GM12878 (cell line): ENCODE data around the gene HRC. TPM values are rescaled to one million over a fixed set of nuclear protein-coding genes. Genes with fewer than 3 reads are reported as not detected.

ENCODE experiments used
- ATAC-seq: fragments of 200-7000 bp; cut with Tn5 transposase; 3 replicates; pipeline ENCODE4 v1.9.1; 2020; ENCODE audit warnings: mild to moderate bottlenecking, moderate library complexity
- BruUV-seq: library from RNA; stranded (reverse); fragments of 400-500 nt; replicated peaks from 2 replicates; lab custom pipeline; 2021; lab: Mats Ljungman, UMichigan
- CTCF ChIA-PET: fragments of 300-600 bp; sonication (Branson Sonifier 250); formaldehyde crosslinking; extraction: SDS; loops from one replicate; lab custom pipeline; 2021; ENCODE audit warnings: inconsistent platforms; lab: Yijun Ruan, JAX
- POLR2A ChIA-PET: fragments of 350-600 bp; formaldehyde crosslinking; extraction: SDS; loops from one replicate; lab custom pipeline; 2021; ENCODE audit warnings: inconsistent platforms; lab: Charles Lee
- RAD21 ChIA-PET: fragments of 300-600 bp; sonication (Branson Sonifier 250); formaldehyde crosslinking; loops from one replicate; lab custom pipeline; 2023; ENCODE audit warnings: antibody characterized with exemption; ENCODE audit not compliant: unreplicated experiment; lab: Charles Lee
- SMC1A ChIA-PET: fragments of 300-600 bp; sonication (Branson Sonifier 250); formaldehyde crosslinking; loops from one replicate; lab custom pipeline; 2023; ENCODE audit not compliant: unreplicated experiment, uncharacterized antibody; lab: Charles Lee
- DNase-seq: peaks from one replicate; pipeline ENCODE4 v3.0.0-alpha.2; 2011; ENCODE audit warnings: low read depth, low spot score
- FAIRE-seq: peaks from 3 replicates; lab custom pipeline; 2011; peaks lifted over from hg19 to GRCh38; lab: Jason Lieb, UNC
- H2AFZ ChIP-seq: 2 replicates; pipeline ENCODE4 v1.6.0; 2011; ENCODE audit warnings: low read depth, low read length, control low read depth; ENCODE audit not compliant: control insufficient read depth
- H3K27ac ChIP-seq: 2 replicates; pipeline ENCODE4 v1.5.1; 2011; ENCODE audit warnings: control low read depth; ENCODE audit not compliant: control insufficient read depth, insufficient read depth
- H3K27me3 ChIP-seq, 2 experiments: replicated peaks in 1 of 2; 2 replicates each; pipeline versions ENCODE4 v1.6.0 to v1.6.1; 2011; ENCODE audit warnings: low read length in 1 of 2; ENCODE audit not compliant: control insufficient read depth in 2 of 2, insufficient read depth in 2 of 2
- H3K36me3 ChIP-seq, 2 experiments: 2 replicates each; pipeline ENCODE4 v1.5.1; 2011; ENCODE audit warnings: low read length in 1 of 2; ENCODE audit not compliant: control insufficient read depth in 2 of 2, insufficient read depth in 2 of 2
- H3K4me1 ChIP-seq: 2 replicates; pipeline ENCODE4 v1.6.1; 2011; ENCODE audit warnings: mild to moderate bottlenecking, low read length, moderate library complexity, mixed read lengths; ENCODE audit not compliant: control insufficient read depth, insufficient read depth
- H3K4me2 ChIP-seq: 2 replicates; pipeline ENCODE4 v1.6.0; 2011; ENCODE audit warnings: control low read depth; ENCODE audit not compliant: control insufficient read depth, insufficient read depth
- H3K4me3 ChIP-seq: fragments of 200-600 bp; sonication (generic); 2 replicates; pipeline ENCODE4 v1.5.1; 2016
- H3K79me2 ChIP-seq: 2 replicates; pipeline ENCODE4 v1.6.0; 2011; ENCODE audit warnings: low read length; ENCODE audit not compliant: control insufficient read depth, insufficient read depth
- H3K9ac ChIP-seq: 2 replicates; pipeline ENCODE4 v1.8.0; 2011; ENCODE audit warnings: low read length, control low read depth, mixed read lengths; ENCODE audit not compliant: control insufficient read depth, insufficient read depth
- H3K9me3 ChIP-seq: replicated peaks from 3 replicates; pipeline ENCODE4 v1.5.1; 2011; ENCODE audit warnings: mild to moderate bottlenecking, low read length; ENCODE audit not compliant: control insufficient read depth, insufficient read depth
- H4K20me1 ChIP-seq: 2 replicates; pipeline ENCODE4 v1.6.0; 2011; ENCODE audit not compliant: control insufficient read depth, insufficient read depth
- CEBPB ChIP-seq, 2 experiments: fragments of 150-350 bp in 1 of 2; IDR thresholded peaks; 2 replicates each; pipeline ENCODE4 v1.6.1; 2012 to 2014; ENCODE audit warnings: low read depth in 2 of 2, low read length in 2 of 2, borderline replicate concordance in 1 of 2, inconsistent platforms in 1 of 2
- CREM ChIP-seq: IDR thresholded peaks from 2 replicates; pipeline ENCODE4 v1.6.1; 2014; ENCODE audit warnings: antibody characterized with exemption, low read depth
- HCFC1 ChIP-seq: fragments of 150-350 bp; IDR thresholded peaks from 2 replicates; pipeline ENCODE4 v1.6.1; 2014; ENCODE audit warnings: low read length
- IRF4 ChIP-seq: IDR thresholded peaks from 2 replicates; pipeline ENCODE4 v1.6.1; 2011; ENCODE audit warnings: low read depth, low read length
- JUND ChIP-seq: IDR thresholded peaks from 2 replicates; pipeline ENCODE4 v1.6.1; 2012; ENCODE audit warnings: low read depth, mild to moderate bottlenecking, low read length, improper control_type of control experiment, moderate library complexity
- KDM1A ChIP-seq: fragments of 200-600 bp; sonication (generic); IDR thresholded peaks from 2 replicates; pipeline ENCODE4 v1.6.1; 2016; ENCODE audit warnings: borderline replicate concordance
- MTA2 ChIP-seq: fragments of 450-650 bp; IDR thresholded peaks from 2 replicates; pipeline ENCODE4 v1.6.1; 2016; ENCODE audit warnings: low read depth, mild to moderate bottlenecking, moderate library complexity
- POLR2AphosphoS2 ChIP-seq: IDR thresholded peaks from 2 replicates; pipeline ENCODE4 v1.6.1; 2011; ENCODE audit warnings: low read depth, mild to moderate bottlenecking, low read length, improper control_type of control experiment, moderate library complexity
- RUNX3 ChIP-seq: IDR thresholded peaks from 2 replicates; pipeline ENCODE4 v1.6.1; 2012; ENCODE audit warnings: low read length, inconsistent platforms
- SREBF2 ChIP-seq: IDR thresholded peaks from 2 replicates; pipeline ENCODE4 v1.6.1; 2012; ENCODE audit warnings: mild to moderate bottlenecking, low read length
- STAT3 ChIP-seq: IDR thresholded peaks from 2 replicates; pipeline ENCODE4 v1.6.1; 2011; ENCODE audit warnings: low read depth, low read length, improper control_type of control experiment
- WRNIP1 ChIP-seq: IDR thresholded peaks from 2 replicates; pipeline ENCODE4 v1.6.1; 2011; ENCODE audit warnings: low read depth, low read length, improper control_type of control experiment, borderline replicate concordance
- WGBS: methylation state at CpG from one replicate; pipeline ENCODE4 v1.1.6; 2016; ENCODE audit warnings: low lambda C conversion rate; ENCODE audit not compliant: insufficient replicate concordance, insufficient coverage; ENCODE audit errors: missing lambda C conversion rate; 5-methylcytosine and 5-hydroxymethylcytosine counted together
- in situ Hi-C: fragments of 300-500 bp; cut with MboI; formaldehyde crosslinking; loops from 9 replicates; pipeline ENCODE4 v1.14.3; 2018; ENCODE audit warnings: mixed read lengths
- intact Hi-C: fragments of 100-400 bp; cut with micrococcal nuclease; formaldehyde crosslinking; loops from one replicate; pipeline ENCODE4 v1.14.2; 2022; ENCODE audit not compliant: unreplicated experiment
- polyA plus RNA-seq, 11 experiments: library from polyadenylated mRNA; depleted of rRNA in 4 of 11; unstranded in 6 of 11; stranded (reverse) in 5 of 11; fragments of >200 nt; fragmentation: Nextera tagmentation in 4 of 11; fragmentation: Illumina TruSeq in 1 of 11; extraction: Ambion mirVana in 4 of 11; extraction: Trizol in 1 of 11; gene quantifications; 1 replicate in 1 of 11; 2 replicates in 10 of 11; pipeline versions ENCODE4 v1.2.1 to v1.2.3, GENCODE V29; 2011 to 2016; ENCODE audit warnings: inconsistent platforms in 2 of 11, missing spikeins in 2 of 11, low read depth in 1 of 11
- total RNA-seq, 4 experiments: library from RNA; depleted of rRNA in 3 of 4; stranded (reverse); fragments of >200 nt in 3 of 4; fragmentation: Illumina TruSeq in 1 of 4; extraction: Trizol in 1 of 4; gene quantifications; 2 replicates each; pipeline versions ENCODE4 v1.2.1 to v1.2.3, GENCODE V29; 2013 to 2021
- TF ChIP-seq, protein P1 (sequence below): IDR thresholded peaks from 2 replicates; pipeline ENCODE4 v1.6.1; 2011; ENCODE audit warnings: borderline replicate concordance, low read depth, mild to moderate bottlenecking, moderate library complexity, low read length; ENCODE audit not compliant: insufficient read depth, poor library complexity, severe bottlenecking
- TF ChIP-seq, protein P2 (sequence below): fragments of 150-350 bp; IDR thresholded peaks from 2 replicates; pipeline ENCODE4 v1.6.1; 2016; ENCODE audit warnings: low read depth, low read length
- TF ChIP-seq, protein P3 (sequence below): fragments of 450-650 bp; IDR thresholded peaks from 2 replicates; pipeline ENCODE4 v1.6.1; 2017; ENCODE audit warnings: borderline replicate concordance
- TF ChIP-seq, protein P4 (sequence below): fragments of 450-650 bp; IDR thresholded peaks from 2 replicates; pipeline ENCODE4 v1.6.1; 2016; ENCODE audit warnings: mild to moderate bottlenecking
- TF ChIP-seq, protein P5 (sequence below): IDR thresholded peaks from 2 replicates; pipeline ENCODE4 v1.6.1; 2011; ENCODE audit warnings: borderline replicate concordance, low read depth, mild to moderate bottlenecking, moderate library complexity, mixed read lengths, low read length; ENCODE audit not compliant: insufficient read depth; ENCODE audit errors: extremely low read length

The HRC gene
- total and polyA plus RNA-seq, 10 of the 15 experiments (the other 5 are each of a cell fraction or from before 2014, with no cell fraction given), result 0.10 TPM; not detected in 9

DNA sequence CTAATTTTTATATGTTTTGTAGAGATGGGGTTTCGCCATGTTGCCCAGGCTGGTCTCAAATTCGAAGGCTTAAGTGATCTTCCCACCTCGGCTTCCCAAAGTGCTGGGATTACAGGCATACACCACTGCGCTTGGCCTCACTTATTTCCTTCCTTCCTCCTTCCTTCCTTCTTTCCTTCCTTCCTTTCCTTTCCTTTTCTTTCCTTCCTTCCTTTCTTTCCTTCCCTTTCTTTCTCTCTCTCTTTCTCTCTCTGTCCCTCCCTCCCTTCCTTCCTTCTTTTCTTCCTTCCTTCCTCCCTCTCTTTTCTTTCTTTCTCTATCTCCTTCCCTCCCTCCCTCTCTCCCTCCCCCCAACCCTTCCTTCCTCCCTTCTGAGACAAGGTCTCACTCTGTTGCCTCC is 39.2 kb upstream of the HRC start:
- WGBS, result 49% methylated on average over 4 of the region's 4 CpGs
- DNase-seq (no peak), ATAC-seq (no peak), FAIRE-seq (no peak)
- no peaks in the 10 kb centered on the region for H4K20me1 ChIP-seq
- H3K79me2 ChIP-seq, result no peaks in the 10 kb centered on the region
- intact Hi-C loops (no loop called here), in situ Hi-C loops (no loop called here)
- no peak overlapping the region for H3K4me2 ChIP-seq
- H3K27ac ChIP-seq, result no peak overlapping the region
- no peaks in the 10 kb centered on the region for H3K9me3 ChIP-seq
- no TSS peak for BruUV-seq
- no peaks in the 10 kb centered on the region for H3K27me3 ChIP-seq
- no peak overlapping the region for H2AFZ ChIP-seq
- RAD21 ChIA-PET, result no interaction called here
- SMC1A ChIA-PET, result interaction anchor here (0.8 kb wide), 1 partner anchor 403 kb away, joined by 3 read pairs; no protein-coding TSS in a partner anchor
- H3K4me3 ChIP-seq, result no peak overlapping the region
- CTCF ChIA-PET, result interaction anchor here (0.6 to 1.1 kb wide), 6 partner anchors 24 to 138 kb away, joined by 3 to 4 read pairs (median 3); partner anchors contain the start of gene LIN7B
- no peaks in the 10 kb centered on the region for H3K36me3 ChIP-seq
- no peaks in the 10 kb centered on the region for H3K4me1 ChIP-seq
- H3K9ac ChIP-seq, result no peak overlapping the region
- POLR2A ChIA-PET, result no interaction called here
- TF ChIP-seq, protein P1, sequence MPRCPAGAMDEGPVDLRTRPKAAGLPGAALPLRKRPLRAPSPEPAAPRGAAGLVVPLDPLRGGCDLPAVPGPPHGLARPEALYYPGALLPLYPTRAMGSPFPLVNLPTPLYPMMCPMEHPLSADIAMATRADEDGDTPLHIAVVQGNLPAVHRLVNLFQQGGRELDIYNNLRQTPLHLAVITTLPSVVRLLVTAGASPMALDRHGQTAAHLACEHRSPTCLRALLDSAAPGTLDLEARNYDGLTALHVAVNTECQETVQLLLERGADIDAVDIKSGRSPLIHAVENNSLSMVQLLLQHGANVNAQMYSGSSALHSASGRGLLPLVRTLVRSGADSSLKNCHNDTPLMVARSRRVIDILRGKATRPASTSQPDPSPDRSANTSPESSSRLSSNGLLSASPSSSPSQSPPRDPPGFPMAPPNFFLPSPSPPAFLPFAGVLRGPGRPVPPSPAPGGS, result no peak
- TF ChIP-seq CEBPB (IDR thresholded peaks at IDR 0.05; ENCODE audit: borderline replicate concordance in 1 of 2, low read depth in 2 of 2, low read length in 2 of 2), result no peak
- no peak for TF ChIP-seq POLR2AphosphoS2
- TF ChIP-seq, protein P2, sequence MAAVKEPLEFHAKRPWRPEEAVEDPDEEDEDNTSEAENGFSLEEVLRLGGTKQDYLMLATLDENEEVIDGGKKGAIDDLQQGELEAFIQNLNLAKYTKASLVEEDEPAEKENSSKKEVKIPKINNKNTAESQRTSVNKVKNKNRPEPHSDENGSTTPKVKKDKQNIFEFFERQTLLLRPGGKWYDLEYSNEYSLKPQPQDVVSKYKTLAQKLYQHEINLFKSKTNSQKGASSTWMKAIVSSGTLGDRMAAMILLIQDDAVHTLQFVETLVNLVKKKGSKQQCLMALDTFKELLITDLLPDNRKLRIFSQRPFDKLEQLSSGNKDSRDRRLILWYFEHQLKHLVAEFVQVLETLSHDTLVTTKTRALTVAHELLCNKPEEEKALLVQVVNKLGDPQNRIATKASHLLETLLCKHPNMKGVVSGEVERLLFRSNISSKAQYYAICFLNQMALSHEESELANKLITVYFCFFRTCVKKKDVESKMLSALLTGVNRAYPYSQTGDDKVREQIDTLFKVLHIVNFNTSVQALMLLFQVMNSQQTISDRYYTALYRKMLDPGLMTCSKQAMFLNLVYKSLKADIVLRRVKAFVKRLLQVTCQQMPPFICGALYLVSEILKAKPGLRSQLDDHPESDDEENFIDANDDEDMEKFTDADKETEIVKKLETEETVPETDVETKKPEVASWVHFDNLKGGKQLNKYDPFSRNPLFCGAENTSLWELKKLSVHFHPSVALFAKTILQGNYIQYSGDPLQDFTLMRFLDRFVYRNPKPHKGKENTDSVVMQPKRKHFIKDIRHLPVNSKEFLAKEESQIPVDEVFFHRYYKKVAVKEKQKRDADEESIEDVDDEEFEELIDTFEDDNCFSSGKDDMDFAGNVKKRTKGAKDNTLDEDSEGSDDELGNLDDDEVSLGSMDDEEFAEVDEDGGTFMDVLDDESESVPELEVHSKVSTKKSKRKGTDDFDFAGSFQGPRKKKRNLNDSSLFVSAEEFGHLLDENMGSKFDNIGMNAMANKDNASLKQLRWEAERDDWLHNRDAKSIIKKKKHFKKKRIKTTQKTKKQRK, result no peak
- no peak for TF ChIP-seq STAT3
- TF ChIP-seq SREBF2, result no peak
- TF ChIP-seq, protein P3, sequence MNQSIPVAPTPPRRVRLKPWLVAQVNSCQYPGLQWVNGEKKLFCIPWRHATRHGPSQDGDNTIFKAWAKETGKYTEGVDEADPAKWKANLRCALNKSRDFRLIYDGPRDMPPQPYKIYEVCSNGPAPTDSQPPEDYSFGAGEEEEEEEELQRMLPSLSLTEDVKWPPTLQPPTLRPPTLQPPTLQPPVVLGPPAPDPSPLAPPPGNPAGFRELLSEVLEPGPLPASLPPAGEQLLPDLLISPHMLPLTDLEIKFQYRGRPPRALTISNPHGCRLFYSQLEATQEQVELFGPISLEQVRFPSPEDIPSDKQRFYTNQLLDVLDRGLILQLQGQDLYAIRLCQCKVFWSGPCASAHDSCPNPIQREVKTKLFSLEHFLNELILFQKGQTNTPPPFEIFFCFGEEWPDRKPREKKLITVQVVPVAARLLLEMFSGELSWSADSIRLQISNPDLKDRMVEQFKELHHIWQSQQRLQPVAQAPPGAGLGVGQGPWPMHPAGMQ, result no peak
- TF ChIP-seq JUND, result no peak
- TF ChIP-seq, protein P4, sequence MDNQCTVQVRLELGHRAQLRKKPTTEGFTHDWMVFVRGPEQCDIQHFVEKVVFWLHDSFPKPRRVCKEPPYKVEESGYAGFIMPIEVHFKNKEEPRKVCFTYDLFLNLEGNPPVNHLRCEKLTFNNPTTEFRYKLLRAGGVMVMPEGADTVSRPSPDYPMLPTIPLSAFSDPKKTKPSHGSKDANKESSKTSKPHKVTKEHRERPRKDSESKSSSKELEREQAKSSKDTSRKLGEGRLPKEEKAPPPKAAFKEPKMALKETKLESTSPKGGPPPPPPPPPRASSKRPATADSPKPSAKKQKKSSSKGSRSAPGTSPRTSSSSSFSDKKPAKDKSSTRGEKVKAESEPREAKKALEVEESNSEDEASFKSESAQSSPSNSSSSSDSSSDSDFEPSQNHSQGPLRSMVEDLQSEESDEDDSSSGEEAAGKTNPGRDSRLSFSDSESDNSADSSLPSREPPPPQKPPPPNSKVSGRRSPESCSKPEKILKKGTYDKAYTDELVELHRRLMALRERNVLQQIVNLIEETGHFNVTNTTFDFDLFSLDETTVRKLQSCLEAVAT, result no peak
- no peak for TF ChIP-seq CREM
- no peak for TF ChIP-seq HCFC1
- TF ChIP-seq, protein P5, sequence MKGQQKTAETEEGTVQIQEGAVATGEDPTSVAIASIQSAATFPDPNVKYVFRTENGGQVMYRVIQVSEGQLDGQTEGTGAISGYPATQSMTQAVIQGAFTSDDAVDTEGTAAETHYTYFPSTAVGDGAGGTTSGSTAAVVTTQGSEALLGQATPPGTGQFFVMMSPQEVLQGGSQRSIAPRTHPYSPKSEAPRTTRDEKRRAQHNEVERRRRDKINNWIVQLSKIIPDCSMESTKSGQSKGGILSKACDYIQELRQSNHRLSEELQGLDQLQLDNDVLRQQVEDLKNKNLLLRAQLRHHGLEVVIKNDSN, result no peak
- no peak for TF ChIP-seq KDM1A
- TF ChIP-seq RUNX3, result no peak
- TF ChIP-seq WRNIP1, result no peak
- TF ChIP-seq MTA2, result no peak
- no peak for TF ChIP-seq IRF4
